A549 (cell line): ENCODE results near the gene ZNG1A. TPM values are rescaled to one million over a fixed set of nuclear protein-coding genes. Genes with fewer than 3 reads are reported as not detected.
"Not testable (repeated sequence)": the region's sequence is repeated elsewhere in the genome, so short reads cannot be mapped to it uniquely, and the experiment has no call there.

ENCODE experiments used
- ATAC-seq, 2 experiments: fragments of 200-7000 bp in 1 of 2; fragments of >200 bp in 1 of 2; cut with Nextera tagmentation in 1 of 2; cut with Tn5 transposase in 1 of 2; 3 replicates each; pipeline versions ENCODE4 v1.8.0 to v1.9.1; 2018 to 2020; ENCODE audit warnings: mild to moderate bottlenecking in 1 of 2, moderate library complexity in 1 of 2
- CTCF ChIA-PET: fragments of 300-600 bp; sonication (Branson Sonifier 250); formaldehyde crosslinking; extraction: SDS; loops from one replicate; lab custom pipeline; 2021; ENCODE audit warnings: antibody characterized with exemption, inconsistent platforms; lab: Yijun Ruan, JAX
- POLR2A ChIA-PET: fragments of 350-600 bp; formaldehyde crosslinking; extraction: SDS; loops from one replicate; lab custom pipeline; 2021; ENCODE audit warnings: antibody characterized with exemption, inconsistent platforms; lab: Yijun Ruan, JAX
- DNase-seq, 2 experiments: peaks; one replicate each; pipeline versions ENCODE4 v3.0.0 to v3.0.0-alpha.2; 2011 to 2016; ENCODE audit warnings: low read depth in 1 of 2, low spot score in 1 of 2
- FAIRE-seq: peaks from 2 replicates; lab custom pipeline; 2011; peaks lifted over from hg19 to GRCh38; lab: Jason Lieb, UNC
- H3K27ac ChIP-seq, 2 experiments: fragments of >200 bp; sonication (Bioruptor Twin); formaldehyde crosslinking; 3 replicates each; pipeline ENCODE4 v1.5.1; 2016 to 2017
- H3K4me1 ChIP-seq: fragments of >200 bp; sonication (Bioruptor Twin); formaldehyde crosslinking; 3 replicates; pipeline ENCODE4 v1.6.1; 2016
- H3K4me2 ChIP-seq: fragments of >200 bp; sonication (Bioruptor Twin); formaldehyde crosslinking; 3 replicates; pipeline ENCODE4 v1.6.1; 2016
- H3K4me3 ChIP-seq: fragments of >200 bp; sonication (Bioruptor Twin); formaldehyde crosslinking; 3 replicates; pipeline ENCODE4 v1.5.1; 2016
- H3K9me3 ChIP-seq: fragments of >200 bp; sonication (Bioruptor Twin); formaldehyde crosslinking; 3 replicates; pipeline ENCODE4 v1.6.1; 2016
- CEBPB ChIP-seq, 2 experiments: fragments of >200 bp in 1 of 2; sonication (Bioruptor Twin) in 1 of 2; formaldehyde crosslinking in 1 of 2; IDR thresholded peaks; 2 replicates each; pipeline ENCODE4 v1.6.1; 2012 to 2016
- CHD2 ChIP-seq: fragments of 150-350 bp; IDR thresholded peaks from 2 replicates; pipeline ENCODE4 v1.6.1; 2014; ENCODE audit warnings: low read length; ENCODE audit not compliant: partially characterized antibody
- EHF ChIP-seq: fragments of 250-450 bp; sonication (Bioruptor Pico); IDR thresholded peaks from 2 replicates; pipeline ENCODE4 v1.5.0; 2020; ENCODE audit warnings: mild to moderate bottlenecking
- EHMT2 ChIP-seq: fragments of 200-600 bp; sonication (generic); IDR thresholded peaks from 2 replicates; pipeline ENCODE4 v1.6.1; 2016; ENCODE audit warnings: antibody characterized with exemption, low read depth, mild to moderate bottlenecking, moderate library complexity
- ESRRA ChIP-seq: fragments of 150-350 bp; IDR thresholded peaks from 2 replicates; pipeline ENCODE4 v1.6.1; 2014; ENCODE audit warnings: mild to moderate bottlenecking, low read length, borderline replicate concordance
- HES2 ChIP-seq: fragments of >200 bp; sonication (Bioruptor Twin); formaldehyde crosslinking; IDR thresholded peaks from 2 replicates; pipeline ENCODE4 v1.6.1; 2016
- NPAS2 ChIP-seq: fragments of 250-450 bp; sonication (Bioruptor Pico); IDR thresholded peaks from 2 replicates; pipeline ENCODE4 v1.8.0; 2022; ENCODE audit warnings: mild to moderate bottlenecking, moderate library complexity, borderline replicate concordance
- RFX5 ChIP-seq: fragments of 450-650 bp; IDR thresholded peaks from 2 replicates; pipeline ENCODE4 v1.7.1; 2014; ENCODE audit warnings: antibody characterized with exemption, mild to moderate bottlenecking, moderate library complexity
- RNF2 ChIP-seq: fragments of 200-600 bp; sonication (generic); IDR thresholded peaks from 2 replicates; pipeline ENCODE4 v1.6.1; 2016; ENCODE audit warnings: low read depth, mild to moderate bottlenecking, antibody characterized with exemption, moderate library complexity, borderline replicate concordance
- WGBS: methylation state at CpG from one replicate; pipeline ENCODE4 v1.1.6; 2017; ENCODE audit errors: missing lambda C conversion rate; 5-methylcytosine and 5-hydroxymethylcytosine counted together
- polyA plus RNA-seq, 4 experiments: library from polyadenylated mRNA; depleted of rRNA in 3 of 4; stranded (reverse); fragments of >200 nt; fragmentation: RNase III in 1 of 4; extraction: RNeasy Plus Mini Kit Qiagen cat#74134 plus additional on column Dnase treatment in 1 of 4; gene quantifications; 2 replicates in 3 of 4; 3 replicates in 1 of 4; pipeline ENCODE4 v1.2.3, GENCODE V29; 2011 to 2017

ZNG1A gene
- polyA plus RNA-seq, 2 of the 4 experiments (the other 2 are of a cell fraction) = 34.2 to 43.6 TPM

- Histone ChIP-seq H3K27ac (no peak overlapping the region), H3K4me3 (no peak overlapping the region)
- DNase-seq = no peak
- POLR2A ChIA-PET = no interaction called here
- no peak for TF ChIP-seq ESRRA
- no peak for TF ChIP-seq RFX5
- TF ChIP-seq RNF2 = no peak
- no peak for TF ChIP-seq CHD2
- TF ChIP-seq EHMT2 = no peak
- TF ChIP-seq NPAS2 = no peak
- TF ChIP-seq EHF (CRISPR knock-in tag) = no peak
- TF ChIP-seq CEBPB (IDR thresholded peaks at IDR 0.05) = no peak
- no peak for TF ChIP-seq HES2
- TF ChIP-seq, all 56 proteins: peak for 0
- CTCF ChIA-PET = interaction anchor here (0.9 kb wide), 1 partner anchor 9 kb away, joined by 3 read pairs; no protein-coding TSS in a partner anchor
- H3K4me2 ChIP-seq = no peak overlapping the region
- H3K9me3 ChIP-seq = no peaks in the 10 kb centered on the region
- 0% methylated on average over 1 of the region's 1 CpG for WGBS
- FAIRE-seq (no peak), ATAC-seq (no peak)
- no peaks in the 10 kb centered on the region for H3K4me1 ChIP-seq
These were observed 27.6 kb upstream of the ZNG1A start for GRCh38 chr9:206481-206880.

GRCh38 chr9:199601-200000 lies 20.7 kb upstream of the ZNG1A start:
- POLR2A ChIA-PET, H3K9me3 ChIP-seq, ATAC-seq, H3K4me2 ChIP-seq, FAIRE-seq, DNase-seq, CTCF ChIA-PET, H3K4me3 ChIP-seq, H3K27ac ChIP-seq, H3K4me1 ChIP-seq: not testable (repeated sequence)
- WGBS = 28% methylated on average over 1 of the region's 1 CpG

GRCh38 chr9:178140-178825 lies 573 bp downstream of the ZNG1A start:
- POLR2A ChIA-PET = not testable (repeated sequence)

GRCh38 chr9:169757-170156 lies 9.1 kb downstream of the ZNG1A start:
- H3K4me1 ChIP-seq, FAIRE-seq, ATAC-seq, H3K9me3 ChIP-seq, DNase-seq, CTCF ChIA-PET, H3K4me2 ChIP-seq, H3K4me3 ChIP-seq, POLR2A ChIA-PET, H3K27ac ChIP-seq: not testable (repeated sequence)
- WGBS = no CpG with 5 or more reads among the region's 3 CpGs

More at GRCh38 chr9:178140-178825, 573 bp downstream of the ZNG1A start:
- Histone ChIP-seq H3K4me2 (peak overlapping the region; percentile 67), H3K4me3 (peak overlapping the region; percentile 36; the same call in 2 of the 3 replicates)
- FAIRE-seq, DNase-seq, ATAC-seq, CTCF ChIA-PET, H3K4me1 ChIP-seq, H3K9me3 ChIP-seq, H3K27ac ChIP-seq: not testable (repeated sequence)
- WGBS = 24% methylated on average over 9 of the region's 23 CpGs

GRCh38 chr9:159871-160270 lies 19.0 kb downstream of the ZNG1A start:
- H3K9me3 ChIP-seq, H3K4me1 ChIP-seq, POLR2A ChIA-PET, DNase-seq, H3K4me2 ChIP-seq, FAIRE-seq, H3K4me3 ChIP-seq, CTCF ChIA-PET, H3K27ac ChIP-seq, ATAC-seq: not testable (repeated sequence)
- no CpG with 5 or more reads among the region's 1 CpG for WGBS

- H3K27ac ChIP-seq, ATAC-seq, POLR2A ChIA-PET, H3K4me2 ChIP-seq, CTCF ChIA-PET, DNase-seq, H3K4me1 ChIP-seq, H3K9me3 ChIP-seq, H3K4me3 ChIP-seq, FAIRE-seq: not testable (repeated sequence)
These were observed 27.7 kb downstream of the ZNG1A start for GRCh38 chr9:151173-151572.

- 88% methylated on average over 14 of the region's 17 CpGs for WGBS
- H3K4me2 ChIP-seq, H3K4me1 ChIP-seq, H3K4me3 ChIP-seq, FAIRE-seq, H3K9me3 ChIP-seq, DNase-seq, H3K27ac ChIP-seq, ATAC-seq, POLR2A ChIA-PET, CTCF ChIA-PET: not testable (repeated sequence)
These were observed 39.0 kb downstream of the ZNG1A start for GRCh38 chr9:139880-140279.

GRCh38 chr9:117995-118467 lies 60.8 kb downstream of the ZNG1A start, which contains the start of gene FOXD4:
Gene FOXD4, minus strand, starts transcription at chr9:118417. Its CDS starts 298 bp downstream, at chr9:118119.
- DNase-seq, CTCF ChIA-PET, H3K27ac ChIP-seq, H3K4me2 ChIP-seq, ATAC-seq, H3K9me3 ChIP-seq, FAIRE-seq, H3K4me3 ChIP-seq, POLR2A ChIA-PET, H3K4me1 ChIP-seq: not testable (repeated sequence)
- 94% methylated on average over 30 of the region's 30 CpGs for WGBS

- ATAC-seq, H3K4me3 ChIP-seq, FAIRE-seq, CTCF ChIA-PET, POLR2A ChIA-PET, H3K4me1 ChIP-seq, H3K4me2 ChIP-seq, H3K27ac ChIP-seq, H3K9me3 ChIP-seq, DNase-seq: not testable (repeated sequence)
- 92% methylated on average over 47 of the region's 71 CpGs for WGBS
These were observed 61.5 kb downstream of the ZNG1A start for GRCh38 chr9:117144-117994.
